DMS53 treated with DMSO at 0.1 percent for 48 hours (cell line): Measurements from ENCODE around the gene ZNF768.
"Not testable (repeated sequence)": the region's sequence is repeated elsewhere in the genome, so short reads cannot be mapped to it uniquely, and the experiment has no call there.

Experiments
- DNase-seq: peaks from one replicate; lab custom pipeline; 2025; ENCODE audit not compliant: unreplicated experiment; lab: John Stamatoyannopoulos, UW

The ZNF768 gene

GRCh38 chr16:30511509-30511908, 14.9 kb downstream of the ZNF768 start:
- no peak for DNase-seq

GRCh38 chr16:30510376-30510938, 15.9 kb downstream of the ZNF768 start:
- no peak for DNase-seq

DNA sequence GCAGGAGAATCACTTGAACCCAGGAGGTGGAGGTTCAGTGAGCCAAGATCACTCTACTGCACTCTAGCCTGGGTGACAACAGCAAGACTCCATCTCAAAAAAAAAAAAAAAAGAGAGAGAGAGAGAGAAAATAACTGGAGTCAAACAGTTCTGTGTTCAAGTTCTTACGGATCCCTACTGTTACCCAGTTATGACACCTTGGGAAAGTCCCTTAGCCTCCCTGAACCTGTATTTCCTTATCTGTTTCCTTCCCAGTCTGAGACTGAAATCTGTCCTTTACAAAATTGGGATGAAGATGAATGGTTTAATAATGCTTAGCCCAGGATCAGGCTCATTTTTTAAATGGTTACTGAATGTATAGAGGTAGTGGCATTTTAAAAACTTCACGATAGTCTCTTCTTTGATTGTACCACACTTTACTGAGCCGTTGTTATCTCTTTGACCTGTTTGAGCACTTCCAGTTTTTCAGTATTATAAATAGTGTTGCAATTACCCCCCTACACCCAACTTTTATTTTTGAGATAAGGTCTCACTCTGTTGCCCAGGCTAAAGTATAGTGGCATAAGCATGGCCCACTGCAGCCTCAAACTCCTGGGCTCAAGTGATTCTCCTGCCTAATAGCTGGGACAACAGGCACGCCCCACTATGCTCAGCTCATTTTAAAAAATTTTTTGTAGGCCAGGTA, 17.1 kb downstream of the ZNF768 start:
- no peak for DNase-seq

- DNase-seq, result no peak
Measured at GRCh38 chr16:30503403-30504296, 22.7 kb downstream of the ZNF768 start.

DNA sequence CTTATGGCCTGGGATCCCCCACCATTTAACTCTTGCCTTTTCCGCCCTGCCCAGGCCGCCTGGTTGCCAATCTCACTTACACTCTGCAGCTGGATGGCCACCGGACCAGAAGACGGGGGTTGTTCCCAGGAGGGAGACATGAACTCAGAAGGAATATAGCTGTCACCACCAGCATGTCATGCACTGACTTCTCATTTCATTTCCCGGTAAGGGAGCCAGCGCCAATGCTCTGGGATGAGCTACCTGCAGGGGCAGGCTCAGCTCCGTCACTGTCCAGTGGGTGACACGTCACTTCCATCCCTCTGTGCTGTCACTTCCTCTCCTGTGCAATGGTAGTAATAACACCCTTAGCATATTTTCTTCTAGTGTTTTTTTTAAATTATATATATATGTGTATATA, 27.1 kb downstream of the ZNF768 start:
- no peak for DNase-seq

DNA sequence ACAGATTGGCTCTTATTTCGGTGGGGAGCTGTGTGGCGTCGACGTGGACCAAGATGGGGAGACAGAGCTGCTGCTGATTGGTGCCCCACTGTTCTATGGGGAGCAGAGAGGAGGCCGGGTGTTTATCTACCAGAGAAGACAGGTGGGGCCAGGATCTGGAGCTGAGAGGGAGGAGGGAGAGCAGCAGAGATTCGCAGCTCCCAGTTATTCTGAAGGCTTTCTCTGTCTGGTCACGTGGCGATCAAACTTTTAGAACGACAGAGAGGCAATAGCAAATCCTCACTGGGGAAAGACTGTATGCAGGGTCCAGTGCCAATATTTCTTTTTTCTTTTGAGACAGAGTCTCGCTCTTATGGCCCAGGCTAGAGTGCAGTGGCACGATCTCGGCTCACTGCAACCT, 31.7 kb downstream of the ZNF768 start:
- no peak for DNase-seq

GRCh38 chr16:30493941-30494488, 32.4 kb downstream of the ZNF768 start:
- no peak for DNase-seq

GRCh38 chr16:30491744-30492308, 34.5 kb downstream of the ZNF768 start:
- peak; percentile 12 for DNase-seq

DNA sequence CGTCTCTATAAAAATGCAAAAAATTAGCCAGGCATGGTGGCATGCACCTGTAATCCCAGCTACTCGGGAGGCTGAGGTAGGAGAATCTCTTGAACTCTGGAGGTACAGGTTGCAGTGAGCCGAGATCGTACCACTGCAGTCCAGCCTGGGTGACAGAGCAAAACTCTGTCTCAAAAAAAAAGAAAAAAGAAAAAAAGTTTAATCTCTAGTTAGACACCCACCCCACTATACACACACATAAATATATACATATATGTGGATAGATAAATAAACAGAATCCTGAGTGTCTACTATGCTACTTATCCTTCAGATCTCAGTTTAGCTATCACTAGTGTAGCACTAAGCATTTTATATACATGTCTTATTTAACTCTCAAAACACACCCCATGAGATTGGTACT, 35.1 kb downstream of the ZNF768 start:
- DNase-seq, result no peak

DNA sequence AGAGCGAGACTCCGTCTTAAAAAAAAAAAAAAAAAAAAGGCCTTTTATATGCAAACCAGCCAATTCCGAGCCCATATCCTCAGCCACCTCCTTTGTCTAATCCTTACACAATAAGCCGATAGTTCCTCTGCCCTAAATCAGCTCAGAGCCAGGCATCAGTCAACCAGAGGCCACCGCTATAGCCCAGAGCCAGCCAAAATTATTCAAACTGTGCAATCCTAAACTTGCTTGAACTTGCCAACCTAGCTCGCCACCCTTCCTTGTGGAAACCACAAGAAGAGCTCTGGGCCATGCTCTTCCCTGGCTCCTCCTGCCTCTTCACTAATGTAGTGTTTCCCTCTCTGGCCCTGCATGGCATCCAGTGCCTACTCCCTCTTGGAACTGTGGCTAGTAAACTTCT, 36.2 kb downstream of the ZNF768 start:
- DNase-seq, result no peak

DNA sequence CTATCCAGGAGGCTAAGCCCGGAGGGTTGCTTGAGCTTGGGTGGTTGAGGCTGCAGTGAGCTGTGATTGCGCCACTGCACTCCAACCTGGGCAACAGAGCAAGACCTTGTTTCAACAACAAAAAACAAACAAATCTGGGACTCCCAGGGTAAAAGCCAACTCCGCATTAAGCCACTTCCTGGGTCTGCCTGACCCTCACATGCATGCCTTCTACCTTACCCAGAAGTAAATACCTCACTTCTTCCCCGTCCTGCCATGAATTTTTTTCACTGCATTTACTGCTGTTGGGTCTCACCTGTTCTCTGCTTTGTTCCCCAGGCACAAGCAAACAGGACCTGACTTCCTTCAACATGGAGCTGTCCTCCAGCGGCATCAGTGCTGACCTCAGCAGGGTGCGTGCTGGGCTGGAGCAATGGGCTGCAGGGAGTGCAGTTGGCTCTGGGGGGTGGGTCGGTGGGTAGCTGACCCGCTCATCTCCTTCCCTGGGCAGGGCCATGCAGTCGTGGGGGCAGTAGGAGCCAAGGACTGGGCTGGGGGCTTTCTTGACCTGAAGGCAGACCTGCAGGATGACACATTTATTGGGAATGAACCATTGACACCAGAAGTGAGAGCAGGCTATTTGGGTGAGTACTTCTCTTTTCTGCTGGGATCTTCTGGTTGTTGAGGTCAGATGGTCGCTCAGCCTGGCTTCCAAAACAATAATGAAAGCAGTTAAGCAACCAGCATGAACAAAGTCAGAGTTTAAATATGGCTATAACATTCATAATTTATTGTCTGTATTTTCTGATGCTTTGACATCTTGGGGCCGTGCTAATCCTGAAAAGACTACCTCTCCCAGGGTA, 37.4 kb downstream of the ZNF768 start:
- peak; percentile 44 for DNase-seq

DNA sequence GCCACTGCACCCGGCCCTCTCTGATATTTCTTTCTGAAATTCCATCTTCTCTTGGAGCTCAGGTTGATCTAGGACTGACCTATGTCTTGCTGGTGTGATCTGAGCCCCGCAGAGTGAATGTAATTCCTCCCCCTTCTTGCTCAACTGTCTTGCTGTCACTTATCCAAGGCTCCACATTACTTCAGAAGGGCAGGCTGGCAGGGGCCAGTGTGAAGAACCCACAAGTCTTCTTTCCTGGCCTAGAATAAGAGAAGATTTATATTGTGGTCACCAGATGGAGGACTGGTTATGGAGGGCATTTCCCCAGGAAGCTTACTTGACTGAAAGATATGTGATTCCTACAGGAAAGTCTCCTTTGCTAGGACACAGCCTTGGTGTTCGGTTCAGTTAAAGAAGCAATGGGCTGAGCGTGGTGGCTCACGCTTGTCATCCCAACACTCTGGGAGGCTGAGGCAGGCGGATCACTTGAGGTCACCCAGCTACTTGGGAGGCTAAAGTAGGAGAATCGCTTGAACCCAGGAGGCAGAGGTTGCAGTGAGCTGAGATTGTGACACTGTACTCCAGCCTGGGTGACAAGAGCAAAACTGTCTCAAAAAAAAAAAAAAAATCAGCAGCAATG, 40.4 kb downstream of the ZNF768 start:
- no peak for DNase-seq

DNA sequence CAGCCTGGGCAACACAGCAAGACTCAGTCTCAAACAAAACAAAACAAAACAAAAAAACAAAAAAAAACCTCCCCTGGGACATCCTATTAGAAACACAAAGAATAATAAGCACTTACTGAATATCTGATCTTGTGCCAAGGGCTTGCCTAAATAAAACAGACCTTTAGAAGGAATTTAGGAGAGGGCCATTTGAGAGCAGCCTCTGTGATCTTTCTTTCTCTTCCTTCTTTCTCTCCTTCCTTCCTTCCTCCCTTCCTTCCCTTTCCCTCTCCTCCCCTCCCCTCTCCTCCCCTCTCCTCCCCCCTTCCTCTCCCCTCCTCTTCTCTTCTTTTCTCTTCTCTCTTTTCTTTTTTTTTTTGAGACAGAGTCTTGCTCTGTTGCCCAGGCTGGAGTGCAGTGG, 41.5 kb downstream of the ZNF768 start:
- DNase-seq, result no peak

GRCh38 chr16:30482366-30482765, 44.0 kb downstream of the ZNF768 start:
- DNase-seq, result no peak

GRCh38 chr16:30481381-30481780, 45.0 kb downstream of the ZNF768 start:
- DNase-seq, result no peak

DNA sequence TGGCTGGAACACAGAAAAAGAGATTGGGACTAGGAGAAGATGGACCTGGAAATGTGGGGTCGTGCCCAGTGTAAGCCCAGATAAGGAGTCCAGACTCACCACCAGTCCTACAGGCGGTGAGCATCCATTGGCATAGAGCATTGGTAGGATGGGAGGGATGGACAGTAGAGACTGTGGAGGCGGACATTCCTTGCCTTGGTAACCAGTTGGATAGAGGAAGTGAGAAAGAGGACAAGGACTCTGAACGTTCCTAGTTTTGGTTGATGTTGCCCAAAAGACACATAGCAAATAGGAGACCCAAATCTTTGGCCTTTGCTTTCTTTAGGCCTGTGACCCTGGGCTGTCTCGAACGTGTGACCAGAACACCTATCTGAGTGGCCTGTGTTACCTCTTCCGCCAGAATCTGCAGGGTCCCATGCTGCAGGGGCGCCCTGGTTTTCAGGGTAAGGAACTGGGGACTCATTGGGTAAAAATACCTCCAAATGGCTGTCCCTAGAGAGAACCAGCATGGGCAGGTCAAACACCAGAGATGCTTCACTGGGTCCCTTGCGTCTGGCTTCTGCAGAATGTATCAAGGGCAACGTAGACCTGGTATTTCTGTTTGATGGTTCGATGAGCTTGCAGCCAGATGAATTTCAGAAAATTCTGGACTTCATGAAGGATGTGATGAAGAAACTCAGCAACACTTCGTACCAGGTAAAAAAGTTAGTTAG, 47.4 kb downstream of the ZNF768 start:
- DNase-seq, result no peak

DNA sequence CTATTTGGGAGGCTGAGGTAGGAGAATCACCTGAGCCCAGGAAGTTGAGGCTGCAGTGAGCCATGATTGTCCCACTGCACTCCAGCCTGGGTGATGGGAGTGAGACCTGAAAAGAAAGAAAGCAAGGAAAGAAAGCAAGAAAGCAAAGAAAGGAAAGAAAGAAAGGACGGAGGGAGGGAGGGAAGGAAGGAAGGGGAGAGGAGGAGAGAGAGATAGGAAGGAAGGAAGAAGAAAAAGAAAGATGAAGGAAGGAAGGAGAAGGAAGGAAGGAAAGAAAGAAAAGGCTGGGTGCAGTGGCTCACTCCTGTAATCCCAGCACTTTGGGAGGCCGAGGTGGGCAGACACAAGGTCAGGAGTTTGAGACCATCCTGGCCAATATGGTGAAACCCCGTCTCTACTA, 48.6 kb downstream of the ZNF768 start:
- DNase-seq, result not testable (repeated sequence)

DNA sequence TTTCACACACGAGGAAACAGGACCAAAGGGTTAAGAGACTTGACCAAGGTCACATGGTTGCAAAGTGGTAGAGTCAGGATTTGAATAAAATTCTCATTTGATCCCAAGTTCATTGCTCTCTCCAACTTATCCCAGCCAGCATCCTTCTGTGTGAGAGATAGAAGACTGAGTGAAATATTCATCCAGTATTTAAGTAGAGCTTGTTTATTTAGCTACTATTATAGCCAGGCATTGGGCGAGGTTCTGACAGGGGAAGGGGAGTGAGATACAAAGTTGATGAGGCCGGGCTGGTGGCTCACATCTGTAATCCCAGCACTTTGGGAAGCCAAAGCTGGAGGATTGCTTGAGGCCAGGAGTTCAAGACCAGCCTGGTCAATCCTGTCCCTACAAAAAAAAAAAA, 49.4 kb downstream of the ZNF768 start:
- no peak for DNase-seq

DNA sequence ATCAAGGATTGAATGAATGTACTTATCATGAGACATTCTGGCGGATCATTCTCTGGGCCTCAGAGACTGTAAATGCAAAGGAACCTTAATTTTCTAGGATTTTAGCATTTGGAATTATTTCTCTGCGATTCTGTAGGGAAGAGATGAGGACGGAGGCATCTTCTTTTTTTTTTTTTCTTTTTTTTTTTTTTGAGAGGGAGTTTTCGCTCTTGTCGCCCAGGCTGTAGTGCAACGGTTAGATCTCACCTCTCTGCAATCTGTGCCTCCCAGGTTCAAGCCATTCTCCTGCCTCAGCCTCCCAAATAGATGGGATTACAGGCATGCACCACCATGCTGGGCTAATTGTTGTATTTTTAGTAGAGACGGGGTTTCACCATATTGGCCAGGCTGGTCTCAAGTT, 51.7 kb downstream of the ZNF768 start:
- DNase-seq, result no peak

DNA sequence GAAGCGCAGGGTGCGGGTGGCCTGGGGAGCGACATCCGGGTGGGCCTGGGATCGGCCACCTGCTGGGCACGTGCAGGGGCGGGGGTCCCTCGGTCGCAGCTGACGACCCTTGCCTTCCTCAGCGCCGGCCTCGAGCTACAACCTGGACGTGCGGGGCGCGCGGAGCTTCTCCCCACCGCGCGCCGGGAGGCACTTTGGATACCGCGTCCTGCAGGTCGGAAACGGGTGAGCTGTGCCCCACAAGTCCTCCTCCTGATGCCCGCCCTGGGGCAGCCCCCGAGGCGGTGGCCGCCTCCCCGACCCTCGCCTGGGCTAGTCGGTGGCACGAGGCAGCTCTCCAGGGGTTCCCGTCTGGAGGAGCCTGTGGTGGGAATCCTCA, 52.3 kb downstream of the ZNF768 start:
- DNase-seq, result no peak
